ENCODE data around the gene INPP5A.
"Not testable (repeated sequence)": the region's sequence is repeated elsewhere in the genome, so short reads cannot be mapped to it uniquely, and the experiment has no call there.

The INPP5A gene

DNA sequence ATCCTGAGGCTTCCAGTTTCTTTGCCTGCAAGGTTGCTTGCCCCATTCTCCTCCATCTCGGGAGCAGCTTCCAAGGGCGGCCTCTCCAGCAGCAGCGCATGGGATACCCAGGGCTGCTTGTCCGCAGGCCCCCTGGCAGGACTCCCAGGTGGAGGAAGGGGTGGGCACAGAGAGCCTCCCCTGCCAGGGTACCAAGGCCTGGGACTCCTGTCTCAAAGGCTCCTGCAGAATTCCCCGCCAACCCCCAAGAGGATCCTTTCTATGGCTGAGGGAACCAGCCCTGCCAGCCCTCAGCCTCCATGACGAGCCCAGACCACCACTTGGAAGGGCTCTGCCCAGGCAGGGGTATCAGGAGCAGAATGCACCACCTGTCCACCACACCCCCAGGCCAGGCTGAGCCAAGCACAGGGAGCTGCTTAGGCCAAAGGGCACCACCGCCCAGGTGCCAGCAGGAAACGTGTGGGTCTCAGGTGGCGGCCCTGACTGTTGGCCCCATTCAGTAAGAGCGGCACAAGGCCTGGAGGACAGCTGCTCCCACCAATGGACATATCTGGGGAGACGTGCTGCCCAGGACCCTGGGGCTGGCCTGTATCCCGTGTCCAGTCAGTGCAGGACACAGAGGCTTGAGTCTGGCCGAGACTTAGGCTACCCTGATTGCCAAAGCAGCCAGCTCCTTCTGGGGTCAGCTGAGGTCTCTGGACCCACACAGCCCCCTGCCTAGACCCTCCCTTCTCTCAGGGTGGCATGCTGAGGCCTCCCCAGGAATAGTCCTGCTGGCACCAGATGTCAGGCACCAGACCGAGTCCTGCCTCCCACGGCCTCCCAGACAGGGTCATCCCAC lies 33.8 kb upstream of the INPP5A start:
- Histone ChIP-seq H3K4me3 (no peak overlapping the region), H3K27ac (no peak overlapping the region)

DNA sequence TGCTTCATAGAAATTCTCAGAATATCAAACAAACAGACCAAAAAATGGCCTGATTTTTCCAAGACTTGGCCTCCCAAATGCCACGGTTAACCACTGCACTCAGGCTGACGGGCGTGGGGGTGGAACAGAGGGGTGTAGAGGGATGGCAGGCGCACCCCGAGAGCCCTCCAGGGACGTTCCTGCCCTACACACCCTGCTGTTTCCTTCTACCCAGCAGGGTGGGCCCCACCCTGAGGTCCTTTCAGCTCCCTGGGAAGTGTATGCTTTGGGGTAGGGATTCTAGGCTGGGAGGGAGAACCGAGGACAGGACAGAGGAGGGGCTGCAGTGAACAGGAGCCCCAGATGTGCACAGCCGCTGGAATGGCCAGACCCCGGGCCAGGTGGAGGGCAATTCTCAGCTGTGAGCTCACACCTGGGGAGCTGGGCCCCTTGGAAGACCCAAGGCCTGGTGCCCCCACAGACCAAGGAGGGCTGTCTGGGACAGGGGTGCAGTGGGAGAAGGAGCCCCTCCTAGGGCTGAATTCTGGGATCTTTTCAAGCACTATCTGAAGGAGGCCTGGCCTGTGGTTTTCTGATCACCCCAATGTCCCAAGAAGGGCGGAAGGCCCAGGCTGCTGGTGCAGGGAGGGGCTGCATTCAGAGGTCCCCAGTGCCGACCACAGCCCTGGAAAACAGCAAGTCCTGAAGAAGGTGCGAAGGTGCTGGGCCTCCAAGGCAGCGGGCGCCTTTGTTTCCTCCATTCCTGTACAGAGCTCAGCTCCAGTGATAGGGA lies 32.9 kb upstream of the INPP5A start:
- no peak overlapping the region for H3K4me3 ChIP-seq
- no peak overlapping the region for H3K27ac ChIP-seq

DNA sequence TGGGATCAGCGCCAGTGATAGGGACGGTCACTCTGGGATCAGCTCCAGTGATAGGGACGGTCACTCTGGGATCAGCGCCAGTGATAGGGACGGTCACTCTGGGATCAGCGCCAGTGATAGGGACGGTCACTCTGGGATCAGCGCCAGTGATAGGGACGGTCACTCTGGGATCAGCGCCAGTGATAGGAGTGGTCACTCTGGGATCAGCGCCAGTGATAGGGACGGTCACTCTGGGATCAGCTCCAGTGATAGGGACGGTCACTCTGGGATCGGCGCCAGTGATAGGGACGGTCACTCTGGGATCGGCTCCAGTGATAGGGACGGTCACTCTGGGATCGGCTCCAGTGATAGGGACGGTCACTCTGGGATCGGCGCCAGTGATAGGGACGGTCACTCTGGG lies 32.0 kb upstream of the INPP5A start:
- not testable (repeated sequence) for H3K4me3 ChIP-seq, H3K27ac ChIP-seq

DNA sequence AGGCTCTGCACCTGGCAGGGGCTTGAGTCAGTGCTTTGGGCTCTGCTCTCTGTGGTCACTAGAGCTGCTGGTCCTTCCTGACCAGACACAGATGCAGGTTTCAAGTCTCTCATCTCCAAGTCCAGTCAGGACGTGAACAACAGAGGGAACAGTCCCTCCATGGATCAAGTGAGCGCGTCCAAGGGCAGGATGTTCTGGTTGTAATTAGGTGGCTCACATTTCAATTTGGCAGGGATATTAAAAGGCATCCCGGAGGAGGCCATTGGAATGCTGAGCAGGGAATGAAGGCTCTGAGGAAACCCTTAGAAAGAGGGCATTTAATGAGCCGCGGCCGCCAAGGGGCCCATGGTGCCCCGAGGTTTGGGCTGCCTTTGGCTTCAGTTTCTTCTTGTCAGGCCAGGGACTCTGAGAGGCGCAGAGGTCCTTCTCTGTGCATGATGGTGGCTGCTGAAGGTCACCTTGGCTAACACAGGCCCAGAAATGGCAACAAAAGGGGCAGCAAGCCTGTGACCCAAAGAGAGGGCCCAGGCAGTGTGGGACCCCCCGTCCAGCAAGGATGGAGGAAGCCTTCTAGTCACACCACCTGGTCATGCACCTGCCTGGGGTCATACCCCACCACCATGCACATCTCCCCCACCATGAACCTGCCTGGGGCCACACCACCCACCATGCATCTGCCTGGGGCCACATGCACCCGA lies 30.7 kb upstream of the INPP5A start:
- H3K27ac ChIP-seq, result no peak overlapping the region

DNA sequence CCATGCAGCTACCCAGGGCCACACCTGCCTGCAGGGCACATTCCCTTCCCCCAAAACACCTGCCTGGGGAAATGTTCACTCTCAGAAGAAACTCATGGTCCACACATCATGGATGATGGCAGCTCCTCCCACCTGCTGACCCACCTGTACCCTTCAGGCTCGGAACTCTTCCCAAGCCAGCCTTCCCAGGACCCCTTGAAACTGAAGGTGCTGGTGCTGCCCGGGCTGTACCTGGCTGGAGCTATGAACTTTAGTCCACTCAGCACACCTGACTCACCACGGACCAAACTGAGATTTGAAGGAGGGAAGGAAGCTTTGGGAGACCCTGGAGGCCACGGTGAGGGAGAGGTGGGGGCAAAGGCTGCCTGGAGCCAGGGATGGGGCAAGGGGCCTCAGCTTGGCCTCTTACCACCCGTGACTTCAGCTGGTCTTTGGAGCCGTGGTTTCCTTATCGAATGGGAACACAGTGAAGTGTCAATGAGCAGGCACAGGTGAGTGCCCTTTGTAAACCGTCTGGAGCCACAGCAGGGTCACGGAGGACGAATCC lies 30.1 kb upstream of the INPP5A start:
- Histone ChIP-seq H3K27ac (no peak overlapping the region), H3K4me3 (no peak overlapping the region)

More for the DNA sequence above, 30.7 kb upstream of the INPP5A start:
- H3K4me3 ChIP-seq, result no peak overlapping the region

DNA sequence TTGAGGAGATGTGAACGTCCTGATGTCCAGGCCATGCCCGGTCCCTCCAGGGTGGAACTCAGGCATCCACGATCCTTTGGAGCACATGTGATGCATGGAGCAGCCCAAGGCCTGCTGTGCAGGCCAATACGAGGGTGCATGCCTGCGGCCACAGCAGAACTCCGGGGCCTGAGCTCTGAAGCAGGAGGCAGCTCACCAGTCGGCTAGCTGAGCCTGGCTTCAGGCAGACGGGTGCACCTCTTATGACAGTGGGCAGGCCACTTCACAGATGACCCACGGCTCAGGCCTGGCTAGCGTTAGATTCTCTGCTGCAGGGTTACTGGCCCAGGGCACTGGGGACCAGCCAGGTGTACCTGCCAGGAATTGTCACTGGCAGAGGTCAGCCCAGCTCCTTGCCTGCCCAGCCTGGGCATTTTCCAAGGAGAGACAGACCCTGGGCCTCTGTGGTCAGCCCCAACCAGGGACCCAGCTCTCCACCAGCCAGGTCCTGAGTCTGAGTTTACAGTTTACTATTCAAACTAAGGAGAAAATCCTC lies 29.6 kb upstream of the INPP5A start:
- H3K27ac ChIP-seq, result no peak overlapping the region

DNA sequence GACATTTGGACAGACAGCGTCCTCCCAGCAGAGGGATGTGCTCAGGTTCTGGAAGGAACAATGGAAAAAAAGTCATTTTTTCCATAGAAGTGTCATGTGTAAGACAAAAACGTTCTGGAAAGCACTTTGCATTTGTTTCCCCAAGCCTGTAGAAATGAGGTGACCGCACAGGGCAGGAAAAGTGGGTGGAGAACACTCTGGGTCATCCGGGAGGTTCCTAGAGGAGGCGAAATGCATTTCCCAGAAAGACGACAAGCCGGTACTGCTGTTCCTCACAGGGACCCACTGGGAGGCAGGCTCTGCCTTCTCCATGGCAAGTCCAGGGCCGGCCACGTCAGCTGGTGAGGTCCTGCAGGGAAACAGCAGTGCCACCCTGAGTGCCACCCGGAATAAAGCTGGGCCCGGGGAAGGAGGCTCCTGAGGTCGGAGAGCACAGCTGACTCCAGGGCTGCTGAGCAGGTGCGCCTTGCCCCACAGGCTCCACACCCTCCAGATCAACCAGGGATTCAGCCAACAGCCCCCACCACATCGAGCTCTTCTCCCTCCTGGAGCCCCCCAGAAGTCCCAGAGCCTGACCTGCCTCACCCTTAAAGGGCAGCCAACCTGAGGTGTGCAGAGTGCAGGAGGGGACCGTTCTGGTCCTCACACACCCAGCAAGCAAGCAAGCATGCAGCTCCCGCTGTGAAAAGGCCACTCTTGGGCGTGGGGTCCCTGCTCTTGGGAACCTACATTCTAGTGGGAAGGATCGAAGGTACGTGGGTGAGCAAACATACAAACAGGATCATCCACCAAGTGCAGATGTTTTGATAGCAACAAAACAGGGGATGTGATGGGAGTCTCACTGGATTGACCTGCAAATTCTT lies 28.8 kb upstream of the INPP5A start:
- H3K4me3 ChIP-seq, result no peak overlapping the region
- no peak overlapping the region for H3K27ac ChIP-seq

More for the DNA sequence above, 29.6 kb upstream of the INPP5A start:
- H3K4me3 ChIP-seq, result no peak overlapping the region

DNA sequence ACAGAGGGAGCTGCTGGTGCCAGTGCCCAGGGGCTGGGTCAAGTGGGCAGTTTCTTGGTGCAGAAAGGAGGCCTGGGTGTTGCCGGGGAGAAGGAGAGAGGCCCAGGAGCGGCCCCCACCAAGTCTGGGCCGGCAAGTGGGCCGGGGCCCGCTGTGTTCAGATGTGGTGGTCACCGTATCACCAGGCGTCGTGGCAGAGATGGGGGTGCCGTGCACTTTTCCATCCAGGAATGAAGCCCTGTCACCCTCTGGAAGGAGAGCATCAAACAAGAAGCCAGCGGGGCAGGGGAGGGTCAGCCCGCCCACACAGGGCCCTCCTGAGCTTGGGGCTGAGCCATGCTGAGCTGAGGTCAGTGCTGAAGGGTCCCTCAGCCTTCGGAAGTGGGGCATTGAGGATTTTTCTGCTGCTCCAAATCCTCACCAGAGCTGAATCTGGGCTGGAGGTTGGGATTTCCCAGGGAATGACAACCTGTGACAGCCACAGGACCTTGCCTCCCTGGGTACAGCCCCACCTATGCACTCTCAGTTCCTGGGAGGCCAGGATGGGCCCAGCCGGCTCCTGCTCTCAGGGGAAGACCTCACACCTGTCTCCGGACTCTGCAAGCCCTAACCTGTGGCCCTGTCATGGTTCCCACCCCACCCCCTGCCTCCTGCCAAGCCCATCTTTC lies 27.9 kb upstream of the INPP5A start:
- Histone ChIP-seq H3K4me3 (no peak overlapping the region), H3K27ac (no peak overlapping the region)

DNA sequence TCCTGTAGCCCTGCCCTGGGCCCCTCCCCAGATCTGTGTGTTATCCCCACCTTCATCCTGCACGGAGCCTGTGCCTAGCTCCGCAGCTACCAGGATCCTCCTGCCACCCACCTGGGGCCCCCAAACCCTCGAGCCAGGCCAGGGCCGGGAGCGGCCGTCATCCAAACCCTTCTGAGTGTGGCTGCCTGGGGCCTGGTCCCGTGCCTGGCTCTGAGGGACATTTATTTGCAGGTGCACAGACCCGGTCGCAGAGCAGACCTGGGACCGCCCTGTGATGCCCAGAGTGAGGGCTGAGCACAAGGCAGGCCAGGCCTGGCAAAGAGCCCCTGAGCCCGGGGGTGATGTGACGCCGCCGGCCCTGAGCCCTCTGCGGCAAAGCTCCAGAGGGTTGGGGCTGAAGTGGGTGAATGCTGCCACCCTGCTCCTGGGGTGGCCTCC lies 27.4 kb upstream of the INPP5A start:
- Histone ChIP-seq H3K27ac (no peak overlapping the region), H3K4me3 (no peak overlapping the region)

DNA sequence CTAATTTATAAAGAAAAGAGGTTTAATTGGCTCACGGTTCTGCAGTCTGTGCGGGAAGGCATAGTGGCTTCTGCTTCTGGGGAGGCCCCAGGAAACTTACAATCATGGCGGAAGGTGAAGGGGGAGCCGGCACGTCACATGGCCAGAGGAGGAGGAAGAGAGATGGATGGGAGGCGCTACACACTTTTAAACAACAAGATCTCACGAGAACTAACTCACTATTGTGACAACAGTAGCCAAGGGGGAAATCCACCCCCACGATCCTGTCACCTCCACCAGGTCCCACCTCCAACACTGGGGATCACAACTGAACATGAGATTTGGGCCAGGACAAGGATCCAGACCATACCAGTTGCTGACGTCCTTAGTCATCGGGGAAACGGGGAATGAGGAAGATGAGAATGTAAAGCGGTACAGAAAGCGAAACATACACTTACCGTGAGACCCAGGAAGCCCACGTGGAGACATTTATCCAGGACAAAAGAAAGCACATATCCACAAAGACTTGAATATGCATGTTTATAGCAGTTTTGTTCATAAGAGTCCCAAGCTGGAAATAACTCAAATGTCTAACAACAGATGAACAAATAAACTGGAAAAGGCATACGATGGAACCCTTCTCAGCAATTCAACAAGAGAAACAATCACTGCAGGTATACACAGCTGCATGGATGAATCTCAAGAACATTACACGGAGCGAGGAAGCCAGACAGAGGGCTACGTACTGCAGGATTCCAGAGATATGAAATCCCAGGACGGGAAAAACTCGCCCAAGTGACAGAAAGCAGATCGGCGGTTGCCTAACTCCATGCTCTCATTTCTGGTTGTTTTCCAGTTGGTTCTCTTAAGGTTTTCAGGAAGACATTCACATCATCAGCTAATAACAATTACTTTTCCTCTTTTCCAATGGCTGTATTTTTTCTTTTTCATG lies 26.2 kb upstream of the INPP5A start:
- H3K27ac ChIP-seq, result no peak overlapping the region

DNA sequence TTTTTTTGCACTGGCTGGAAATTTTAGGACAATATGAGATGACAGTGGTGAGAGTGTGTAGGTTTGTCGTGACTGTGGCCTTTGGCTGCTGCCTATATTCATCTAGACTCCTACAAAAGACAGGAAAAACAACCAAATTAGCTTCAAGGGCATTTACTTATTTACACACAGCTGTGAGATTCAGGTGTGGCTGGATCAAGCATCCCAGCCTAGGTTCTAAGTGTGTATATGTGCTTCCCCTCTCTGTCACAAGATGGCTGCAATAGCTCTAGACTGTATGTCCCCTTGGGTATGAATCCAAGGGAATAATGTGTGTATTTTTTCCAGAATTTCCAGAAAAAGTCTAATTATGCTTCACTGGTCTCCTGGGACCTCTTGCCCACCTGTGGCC lies 25.5 kb upstream of the INPP5A start:
- Histone ChIP-seq H3K27ac (no peak overlapping the region), H3K4me3 (no peak overlapping the region)

More for the DNA sequence above, 26.2 kb upstream of the INPP5A start:
- H3K4me3 ChIP-seq, result no peak overlapping the region

DNA sequence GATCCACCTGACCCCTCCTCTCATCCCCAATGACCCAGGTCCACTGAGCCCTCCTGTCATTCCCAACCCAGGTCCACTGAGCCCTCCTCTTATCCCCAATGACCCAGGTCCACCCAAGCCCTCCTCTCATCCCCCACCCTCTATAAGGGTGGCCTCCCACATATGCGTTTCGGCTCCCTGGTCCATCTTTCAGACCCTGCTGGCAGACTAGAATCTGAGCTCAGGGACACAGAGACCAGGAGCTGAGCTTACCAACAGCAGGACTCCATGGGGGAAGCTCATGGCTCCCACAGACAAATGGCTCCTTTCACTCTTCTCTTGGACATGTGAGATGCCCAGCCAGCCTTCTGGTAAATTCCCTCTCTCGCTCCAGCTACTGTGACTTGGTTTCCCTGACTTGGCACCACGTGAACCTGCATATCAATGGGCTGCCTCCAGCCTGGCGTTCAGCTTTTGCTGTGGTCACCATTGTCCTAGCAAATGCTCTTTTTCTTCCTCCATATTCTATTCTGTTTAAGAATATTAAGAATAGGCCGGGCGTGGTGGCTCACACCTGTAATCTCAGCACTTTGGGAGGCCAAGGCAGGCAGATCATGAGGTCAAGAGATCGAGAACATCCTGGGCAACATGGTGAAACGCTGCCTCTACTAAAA lies 24.8 kb upstream of the INPP5A start:
- H3K4me3 ChIP-seq, result no peak overlapping the region
- H3K27ac ChIP-seq, result no peak overlapping the region

DNA sequence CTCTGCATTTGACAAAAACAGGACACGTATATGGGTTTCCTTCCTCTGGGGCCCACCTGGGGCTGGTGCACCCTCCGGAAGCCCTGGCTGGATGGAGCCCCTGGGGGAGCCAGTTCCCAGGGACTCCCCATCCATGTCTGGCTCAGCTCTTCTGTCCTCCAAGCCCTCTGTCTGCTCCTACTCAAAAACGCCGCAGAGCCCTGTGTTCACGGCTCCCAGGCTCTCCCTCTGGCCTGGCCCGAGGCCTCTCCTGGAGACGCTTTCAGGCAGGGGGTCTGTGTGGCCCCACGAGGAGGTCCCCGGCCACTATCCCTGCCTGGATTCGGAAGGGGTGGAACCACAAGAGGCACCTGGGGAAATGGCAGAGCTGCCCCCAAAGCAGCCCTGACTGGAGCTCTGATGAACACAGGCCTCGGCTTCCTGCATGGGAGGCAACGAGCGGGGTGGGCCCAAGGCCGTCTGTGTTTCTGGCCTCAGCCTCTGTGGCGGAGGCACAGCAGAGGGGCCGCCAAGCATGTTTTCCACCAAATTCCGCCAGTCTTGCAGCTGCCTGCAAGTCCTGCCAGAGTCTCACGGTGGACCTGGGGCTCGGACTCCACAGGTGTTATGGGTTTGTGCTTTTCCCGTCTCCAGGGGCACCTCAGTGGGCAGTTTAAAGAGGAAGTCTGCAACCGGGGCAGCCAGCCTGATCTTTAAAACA lies 22.6 kb upstream of the INPP5A start:
- no peak overlapping the region for H3K4me3 ChIP-seq
- H3K27ac ChIP-seq, result no peak overlapping the region

DNA sequence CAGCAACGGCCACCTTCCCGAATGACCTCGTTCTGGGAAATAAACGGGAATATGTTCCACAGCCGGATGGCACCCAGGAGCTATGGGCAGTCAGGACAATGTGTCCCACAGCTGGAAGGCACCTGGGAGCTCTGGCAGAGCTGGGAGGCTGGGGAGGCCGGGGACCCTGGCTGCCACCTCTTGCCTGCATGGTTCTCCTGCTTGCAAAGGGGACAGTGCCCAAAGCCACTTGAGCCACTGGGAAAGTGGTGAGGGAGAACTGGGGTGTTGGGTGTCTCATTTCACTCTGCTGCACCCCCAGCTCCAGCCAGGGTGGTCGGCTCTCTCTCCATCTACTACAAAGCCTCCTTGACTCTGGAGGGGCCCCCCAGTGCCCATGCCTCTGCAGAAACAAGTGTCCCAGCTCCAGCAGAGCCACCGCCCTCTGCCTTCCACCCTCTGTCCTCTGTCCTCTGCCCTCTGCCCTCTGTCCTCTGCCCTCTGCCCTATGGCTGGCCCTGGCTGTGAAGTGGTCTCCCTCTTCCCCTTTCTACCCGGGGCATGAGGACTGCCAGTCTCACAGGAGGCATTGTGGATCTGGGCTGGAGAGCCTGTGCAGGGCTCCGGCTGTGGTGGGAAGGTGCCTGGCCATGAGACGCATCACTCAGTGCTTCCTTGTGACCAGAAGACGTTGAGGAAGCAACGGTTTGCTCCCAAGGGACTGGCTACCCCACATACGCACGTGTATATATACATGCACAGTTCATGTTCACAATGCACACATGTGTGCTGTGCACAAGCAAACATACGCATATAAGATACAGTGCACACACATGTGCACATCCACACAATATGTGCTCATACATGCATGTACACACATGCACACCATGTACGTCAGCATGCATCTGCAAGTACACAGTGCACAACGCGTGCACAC lies 21.5 kb upstream of the INPP5A start:
- Histone ChIP-seq H3K4me3 (no peak overlapping the region), H3K27ac (peak overlapping the region in 1 of 21 experiments; percentile 30)

Measured in skin epidermis (tissue), 12 donors.